HT-29 (cell line): ENCODE data around the gene VAPA. TPM values are rescaled to one million over a fixed set of nuclear protein-coding genes. Genes with fewer than 3 reads are reported as not detected.
A peak's percentile ranks its signal among the peaks of the same experiment; 100 is the strongest.

Experiments
- DNase-seq: peaks from one replicate; pipeline ENCODE4 v3.0.0-alpha.2; 2015; ENCODE audit warnings: low spot score
- total RNA-seq: library from RNA; depleted of rRNA; stranded (reverse); fragments of >200 nt; shearing (Covaris generic); gene quantifications from 2 replicates; pipeline ENCODE4 v1.2.3, GENCODE V29; 2014

The VAPA gene
- total RNA-seq, 1 experiment from 2014 or later, result 320 TPM

DNA sequence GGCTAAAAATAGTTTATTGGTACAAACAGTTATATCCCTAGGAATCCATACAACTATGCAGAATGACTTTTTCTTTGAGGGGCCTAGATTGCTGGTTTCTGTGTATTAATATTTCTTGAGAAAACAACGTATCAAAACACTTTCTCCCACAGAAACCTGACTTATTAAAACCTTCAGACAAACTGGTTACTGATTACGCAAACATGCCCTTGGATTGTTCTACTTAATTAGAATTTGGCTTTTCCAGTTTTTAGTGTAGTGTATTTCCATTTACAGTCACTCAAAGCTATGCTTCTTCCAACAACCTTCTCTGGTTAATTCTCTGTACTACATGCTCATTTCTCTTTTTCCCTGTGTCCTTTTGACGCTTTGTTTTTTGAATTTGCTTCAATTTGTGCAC, 20.0 kb downstream of the VAPA start:
- DNase-seq, result no peak

GRCh38 chr18:9934274-9934673, 20.5 kb downstream of the VAPA start:
- no peak for DNase-seq

GRCh38 chr18:9941103-9941502, 27.3 kb downstream of the VAPA start:
- DNase-seq, result no peak

DNA sequence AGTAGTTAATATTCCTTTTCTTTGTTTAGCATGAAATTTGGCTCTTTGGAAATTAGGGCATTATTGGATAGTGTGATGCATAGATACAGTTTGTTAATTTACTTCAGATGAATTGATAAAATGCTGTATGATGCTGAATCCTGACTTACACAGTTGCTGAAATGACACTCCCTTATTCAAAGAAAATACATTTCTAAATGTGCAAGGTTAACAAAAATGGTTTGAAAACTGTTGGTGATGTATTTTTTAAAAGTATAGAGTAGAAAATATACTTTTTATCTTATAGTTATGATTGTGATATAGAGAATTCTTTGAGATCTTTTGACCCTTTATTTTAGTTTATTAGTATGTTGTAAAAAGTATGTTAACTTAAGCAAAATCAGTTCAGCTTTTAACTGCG, 27.8 kb downstream of the VAPA start:
- no peak for DNase-seq

- no peak for DNase-seq
Measured at GRCh38 chr18:9943311-9943710, 29.5 kb downstream of the VAPA start.

DNA sequence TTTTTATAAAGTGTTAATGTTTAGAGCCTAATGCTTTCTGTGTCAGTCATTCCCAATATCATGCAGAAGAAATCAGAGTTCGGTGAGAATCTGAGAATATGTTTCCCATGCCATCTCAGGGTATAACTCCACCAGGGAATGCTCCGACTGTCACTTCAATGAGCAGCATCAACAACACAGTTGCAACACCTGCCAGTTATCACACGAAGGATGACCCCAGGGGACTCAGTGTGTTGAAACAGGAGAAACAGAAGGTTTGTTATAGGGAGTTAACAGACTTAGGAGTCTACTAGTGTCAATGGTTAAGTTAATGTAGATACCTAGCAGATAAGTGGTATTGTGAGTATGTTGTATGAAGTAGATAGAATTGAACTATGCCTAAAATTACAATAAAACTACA, 31.0 kb downstream of the VAPA start:
- no peak for DNase-seq

DNA sequence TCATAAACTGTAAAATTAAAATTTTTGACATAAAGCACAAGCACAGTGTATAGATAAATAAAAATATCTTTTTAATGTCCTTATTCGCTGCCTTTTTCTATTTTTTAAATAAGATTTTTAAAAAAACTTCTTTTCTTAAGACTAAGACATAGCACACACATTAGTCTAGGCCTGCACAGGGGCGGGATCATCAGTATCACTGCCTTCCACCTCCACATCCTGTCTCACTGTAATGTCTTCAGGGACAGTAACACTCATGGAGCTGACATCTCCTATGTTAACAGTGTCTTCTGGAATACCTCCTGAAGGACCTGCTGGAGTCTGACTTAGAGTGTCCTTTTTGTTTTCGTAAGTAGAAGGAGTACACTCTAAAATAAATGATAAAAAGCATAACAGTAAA, 33.0 kb downstream of the VAPA start:
- DNase-seq, result no peak

- DNase-seq, result no peak
Measured at GRCh38 chr18:9947248-9947647, 33.4 kb downstream of the VAPA start.

GRCh38 chr18:9949315-9949714, 35.5 kb downstream of the VAPA start:
- DNase-seq, result no peak

- no peak for DNase-seq
Measured at GRCh38 chr18:9949861-9950260, 36.0 kb downstream of the VAPA start.

DNA sequence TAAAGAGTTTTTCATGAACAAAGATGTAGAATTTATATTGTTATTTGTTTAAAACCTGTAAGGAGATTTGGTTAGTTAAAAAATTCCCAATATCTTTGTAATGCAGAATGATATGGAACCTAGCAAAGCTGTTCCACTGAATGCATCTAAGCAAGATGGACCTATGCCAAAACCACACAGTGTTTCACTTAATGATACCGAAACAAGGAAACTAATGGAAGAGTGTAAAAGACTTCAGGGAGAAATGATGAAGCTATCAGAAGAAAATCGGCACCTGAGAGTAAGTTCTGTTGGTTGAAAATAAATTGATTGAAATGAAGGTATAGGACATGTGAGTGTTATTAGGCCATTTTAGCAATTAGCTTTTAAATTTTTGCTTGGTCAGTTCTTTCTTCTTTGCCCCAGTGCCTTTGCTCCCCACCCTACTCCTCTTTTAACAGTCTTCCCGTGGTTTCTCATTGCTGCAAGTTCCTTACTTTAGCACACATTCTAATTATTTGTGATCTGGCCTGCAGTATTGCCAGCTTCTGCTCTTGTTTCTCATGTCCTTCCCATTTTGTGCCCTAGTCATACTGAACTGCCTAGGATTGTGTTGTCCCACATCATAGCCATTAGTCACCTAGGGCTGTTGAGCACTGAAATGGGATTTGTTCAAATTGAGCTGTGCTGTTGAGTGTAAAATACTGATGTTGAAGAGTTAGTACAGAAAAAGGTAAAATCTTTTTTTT, 36.6 kb downstream of the VAPA start:
- DNase-seq, result peak; percentile 41

GRCh38 chr18:9951022-9951859, 37.4 kb downstream of the VAPA start:
- DNase-seq, result peak; percentile 87

DNA sequence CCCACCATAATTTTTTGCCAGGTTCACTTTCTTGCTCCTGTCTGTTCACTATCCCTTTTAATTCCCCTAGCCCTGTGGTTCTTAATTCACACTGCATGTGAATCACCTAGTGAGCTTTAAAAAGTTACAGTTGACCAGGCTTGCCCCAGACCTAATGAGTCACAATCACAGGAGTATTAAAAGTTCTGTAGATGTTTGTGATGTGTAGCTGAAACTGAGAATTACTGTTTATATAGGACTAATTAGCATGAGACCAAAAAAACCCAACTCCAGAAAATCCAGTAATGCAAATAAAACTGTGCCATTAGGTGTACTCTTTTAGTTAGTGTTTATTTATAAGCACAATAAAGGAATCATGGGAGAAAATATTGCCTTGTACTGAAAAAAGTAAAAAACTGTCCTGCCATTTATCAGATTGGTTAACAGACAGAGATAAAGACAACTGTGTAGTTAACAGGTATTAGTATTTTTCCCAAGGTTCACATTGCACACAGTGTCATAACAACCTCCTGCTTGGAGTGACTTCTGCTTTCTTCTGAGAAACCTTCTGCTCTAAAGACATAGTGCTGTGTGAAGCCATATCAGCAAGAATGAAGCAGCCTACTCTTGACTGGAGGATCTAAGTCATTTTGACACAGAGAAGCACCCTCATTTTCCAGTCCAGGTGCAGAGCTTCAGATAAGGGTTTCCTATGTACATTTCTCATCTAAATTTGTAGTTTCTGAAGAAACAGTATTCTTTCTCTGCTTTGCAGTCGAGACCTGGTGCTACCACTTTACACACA, 39.0 kb downstream of the VAPA start:
- DNase-seq, result no peak

- no peak for DNase-seq
Measured at GRCh38 chr18:9958861-9959399, 45.1 kb downstream of the VAPA start.

DNA sequence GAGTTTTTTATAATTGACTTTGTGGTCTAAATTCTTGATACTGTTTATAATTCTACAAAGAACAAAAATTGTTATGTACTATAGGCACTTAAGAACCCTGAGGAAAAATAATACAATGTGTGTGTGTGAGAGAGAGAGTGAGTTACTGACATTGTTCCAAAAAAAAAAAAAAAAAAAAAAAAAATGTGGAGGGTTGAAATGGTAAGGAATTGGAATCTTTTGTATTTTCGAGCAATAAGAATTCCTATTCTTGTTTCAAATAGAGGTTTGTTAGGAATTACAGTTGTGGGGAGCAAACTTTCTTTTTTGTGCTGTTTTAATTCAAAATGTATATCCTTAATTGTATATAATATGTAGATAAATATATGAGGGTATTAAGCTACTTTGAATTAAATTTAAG, 45.7 kb downstream of the VAPA start:
- no peak for DNase-seq

DNA sequence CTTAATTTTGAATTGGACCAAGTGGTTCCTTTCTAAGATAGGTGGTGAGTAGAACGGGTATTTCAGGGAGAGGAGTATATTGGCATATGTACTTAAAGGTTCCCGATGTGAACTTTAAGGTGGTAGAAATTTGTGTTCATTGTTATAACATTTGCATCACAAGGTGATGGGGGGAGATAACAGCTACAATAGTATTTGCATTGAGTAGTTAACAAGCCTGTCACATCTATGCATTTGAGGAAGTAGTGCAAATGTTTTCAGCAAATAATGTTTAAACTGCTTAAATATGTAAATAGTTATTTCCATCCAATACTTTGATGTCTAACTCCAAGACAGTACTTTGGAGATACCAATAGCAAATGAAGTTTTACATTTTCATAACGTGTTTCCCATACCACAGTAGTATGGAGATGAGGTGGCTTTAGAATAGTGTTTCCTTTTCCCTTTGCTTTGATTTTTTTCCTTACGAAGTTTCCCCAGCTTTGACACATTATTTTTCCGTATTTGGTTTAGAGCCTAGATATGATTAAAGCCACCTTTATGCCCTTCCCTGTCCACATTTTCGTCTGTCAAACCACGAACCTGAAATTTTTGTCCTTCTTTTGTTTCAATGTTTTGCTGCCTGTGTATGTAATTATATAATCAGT, 46.6 kb downstream of the VAPA start:
- DNase-seq, result no peak

DNA sequence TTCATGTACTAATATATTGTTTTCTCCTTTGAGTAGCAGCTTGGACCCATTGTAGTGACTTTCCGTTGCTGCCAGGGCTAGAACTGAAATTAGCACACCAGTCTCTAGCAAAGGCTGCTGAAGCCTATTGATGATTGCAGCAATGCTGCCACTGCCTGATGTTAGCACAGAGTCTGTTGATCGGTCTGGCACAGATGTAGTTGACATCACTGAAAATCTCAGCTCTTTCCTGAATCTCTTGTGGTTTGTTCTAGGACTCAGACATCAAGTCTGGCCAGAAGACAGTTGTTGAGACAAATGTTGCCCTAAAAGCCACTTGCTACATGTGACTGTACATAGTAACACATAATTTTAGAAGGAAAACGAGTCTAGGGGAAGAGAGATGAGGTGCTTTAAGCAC, 47.2 kb downstream of the VAPA start:
- no peak for DNase-seq

DNA sequence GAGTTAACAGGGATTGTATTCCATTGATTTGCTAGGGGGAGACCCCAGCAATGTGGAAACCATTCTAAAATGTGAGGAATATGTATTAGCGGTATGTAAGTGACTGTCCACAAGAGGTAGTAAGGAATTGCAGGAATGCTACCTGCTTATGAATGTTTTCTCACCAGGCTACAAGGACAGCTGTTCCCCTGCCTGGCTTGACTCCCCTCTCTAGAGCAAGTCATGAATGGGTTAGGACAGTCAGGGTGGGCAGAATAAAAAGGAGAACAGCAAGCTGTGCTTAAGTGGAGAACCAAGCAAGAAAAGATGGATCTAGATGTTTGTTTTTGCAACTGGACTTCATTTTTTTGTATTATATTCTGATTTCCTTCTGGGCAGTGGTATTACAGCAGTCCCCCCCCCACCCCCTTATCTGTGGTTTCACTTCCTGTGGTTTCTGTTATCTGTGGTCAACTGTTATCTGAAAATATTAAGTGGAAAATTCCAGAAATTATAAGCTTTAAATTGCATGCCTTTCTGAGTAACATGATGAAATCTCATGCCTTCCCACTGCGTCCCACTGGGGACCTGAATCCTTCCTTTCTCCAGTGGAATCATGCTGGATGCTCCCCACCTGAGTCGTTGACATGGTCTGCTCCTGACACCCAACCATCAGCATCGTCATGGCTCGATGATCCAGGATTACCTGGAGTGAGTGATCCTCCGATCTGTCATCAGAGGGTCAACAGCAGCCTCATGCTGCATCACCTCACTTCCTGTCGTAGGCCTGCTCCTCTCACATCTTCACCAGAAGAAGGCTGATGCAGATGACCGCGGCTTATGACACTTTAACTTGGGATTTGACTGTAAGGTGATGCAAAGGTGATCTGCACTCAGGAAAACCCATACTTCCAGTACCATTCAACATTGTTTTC, 52.2 kb downstream of the VAPA start:
- DNase-seq, result no peak

- no peak for DNase-seq
Measured at GRCh38 chr18:9968081-9968848, 54.4 kb downstream of the VAPA start.

DNA sequence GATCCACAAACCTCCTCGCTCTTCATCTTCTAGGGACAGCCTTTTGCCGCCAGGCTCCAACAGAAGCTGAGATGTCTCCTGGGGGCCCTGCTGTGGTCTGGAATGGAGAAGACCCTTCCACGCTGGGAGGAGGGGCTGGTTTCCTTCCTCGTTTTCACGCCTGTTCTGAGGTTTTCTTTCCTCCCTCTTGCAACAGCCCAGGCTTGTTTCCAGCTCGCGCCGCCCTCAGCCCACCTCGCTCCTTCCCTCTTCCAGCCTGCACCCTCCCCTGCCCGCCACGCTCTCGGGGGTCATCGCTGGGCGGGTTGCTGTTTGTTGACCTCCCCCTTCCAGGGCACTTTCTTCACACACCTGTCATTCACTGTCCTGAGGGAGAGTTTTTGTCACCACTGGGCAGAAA, 55.4 kb downstream of the VAPA start:
- DNase-seq, result no peak
